HG03575 (cell line): Measurements from ENCODE around the gene MTHFD1L.

Source experiments
- ATAC-seq: cut with Tn5 transposase; IDR thresholded peaks from one replicate; pipeline ENCODE4 v1.9.1; 2021; ENCODE audit not compliant: unreplicated experiment, insufficient number of reproducible peaks, low FRiP score; ENCODE audit errors: extremely low read depth

Gene MTHFD1L

GRCh38 chr6:150971219-150971618 lies 105.7 kb downstream of the MTHFD1L start:
- ATAC-seq = no peak

- ATAC-seq = no peak
These were observed 109.6 kb downstream of the MTHFD1L start for GRCh38 chr6:150975136-150975535.

DNA sequence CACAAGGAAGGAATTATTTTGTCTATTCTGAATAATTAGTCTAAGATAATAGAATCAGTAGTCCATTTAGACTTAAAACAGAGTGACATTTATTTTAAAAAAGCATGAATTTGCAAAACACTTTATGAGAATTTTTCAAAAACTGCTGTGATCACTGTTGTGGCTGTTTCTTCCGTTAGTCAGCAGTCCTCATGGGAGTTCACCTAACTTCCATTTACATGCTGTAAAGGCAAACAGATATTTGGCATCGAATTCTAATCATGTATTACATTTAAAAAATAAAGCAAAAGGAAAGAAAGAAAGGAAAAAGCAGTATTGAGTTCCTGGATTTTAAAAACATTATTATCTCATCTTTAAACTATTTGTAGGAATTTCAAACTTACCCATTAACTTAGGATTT lies 111.8 kb downstream of the MTHFD1L start:
- no peak for ATAC-seq

- no peak for ATAC-seq
These were observed 113.1 kb downstream of the MTHFD1L start for GRCh38 chr6:150978624-150979023.

GRCh38 chr6:150979826-150980350 lies 114.4 kb downstream of the MTHFD1L start:
- no peak for ATAC-seq

DNA sequence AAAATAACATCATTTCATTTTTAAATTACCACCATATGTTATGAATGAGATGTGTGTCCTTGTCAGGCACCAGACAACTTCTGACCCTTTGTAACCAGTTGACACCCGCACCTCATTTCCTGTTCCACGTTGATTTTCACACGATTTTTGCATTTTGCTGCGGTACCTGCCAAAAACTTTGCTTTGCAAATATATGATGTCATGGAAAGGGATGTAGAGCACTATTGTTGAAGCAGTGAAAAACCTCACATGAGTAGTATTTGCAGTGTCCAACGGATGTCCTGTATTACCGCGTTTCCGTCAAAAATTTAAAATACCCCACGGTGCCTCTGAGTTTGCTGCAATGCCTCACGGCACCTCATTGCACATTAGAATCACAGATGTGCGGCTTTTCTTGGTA lies 115.6 kb downstream of the MTHFD1L start:
- ATAC-seq = peak; percentile 63

GRCh38 chr6:150981669-150982068 lies 116.2 kb downstream of the MTHFD1L start:
- no peak for ATAC-seq

DNA sequence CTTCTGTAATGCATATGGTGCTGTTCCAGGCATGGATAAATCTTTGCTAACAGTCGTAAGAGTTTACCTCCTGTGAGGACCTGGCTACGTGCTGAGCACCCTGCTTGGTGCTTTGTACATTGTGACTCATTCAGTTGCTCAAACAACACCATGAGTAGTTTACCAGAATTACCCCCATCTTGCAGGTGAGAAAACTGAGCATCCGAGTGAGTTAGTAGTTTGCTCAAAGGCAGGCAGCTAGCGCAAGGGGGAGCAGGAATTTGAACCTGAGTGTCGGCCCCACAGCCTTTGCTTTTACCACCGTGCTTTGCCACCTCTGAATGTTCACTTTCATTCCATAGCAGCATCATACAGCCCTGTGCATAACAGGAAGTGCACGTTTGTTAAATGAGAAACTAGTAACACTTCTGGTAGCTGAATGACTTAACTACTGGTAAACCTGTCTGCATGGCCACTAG lies 121.9 kb downstream of the MTHFD1L start:
- no peak for ATAC-seq

GRCh38 chr6:150987855-150988464 lies 122.5 kb downstream of the MTHFD1L start:
- ATAC-seq = no peak

GRCh38 chr6:150991487-150991886 lies 126.0 kb downstream of the MTHFD1L start:
- no peak for ATAC-seq

GRCh38 chr6:150992262-150992661 lies 126.8 kb downstream of the MTHFD1L start:
- ATAC-seq = no peak

GRCh38 chr6:150992703-150993102 lies 127.2 kb downstream of the MTHFD1L start:
- no peak for ATAC-seq

- ATAC-seq = no peak
These were observed 127.8 kb downstream of the MTHFD1L start for GRCh38 chr6:150993253-150993652.

DNA sequence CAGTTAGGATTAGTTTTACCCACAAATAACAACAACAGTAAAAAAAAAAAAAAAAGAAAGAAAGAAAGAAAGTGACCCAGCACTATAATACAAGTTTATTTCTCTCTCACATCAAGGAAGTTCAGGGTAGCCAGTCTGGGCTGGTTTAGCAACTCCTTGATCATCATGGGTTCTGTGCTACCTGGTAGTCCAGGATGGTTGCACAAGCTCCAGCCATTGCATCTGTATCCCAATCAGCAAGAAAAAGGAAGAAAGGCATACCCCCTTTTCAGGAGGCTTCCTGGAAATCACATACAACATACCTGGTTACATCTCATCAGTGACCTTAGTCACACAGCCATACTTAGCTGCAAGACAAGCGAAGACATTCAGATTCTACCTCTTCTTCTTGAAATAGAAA lies 128.5 kb downstream of the MTHFD1L start:
- no peak for ATAC-seq

- ATAC-seq = no peak
These were observed 131.5 kb downstream of the MTHFD1L start for GRCh38 chr6:150996968-150997367.

- ATAC-seq = no peak
These were observed 133.6 kb downstream of the MTHFD1L start for GRCh38 chr6:150999107-150999506.

GRCh38 chr6:150999576-150999975 lies 134.1 kb downstream of the MTHFD1L start:
- ATAC-seq = no peak

GRCh38 chr6:151001387-151002056 lies 136.0 kb downstream of the MTHFD1L start:
- peak; percentile 59 for ATAC-seq

- no peak for ATAC-seq
These were observed 136.6 kb downstream of the MTHFD1L start for GRCh38 chr6:151002057-151002450.

DNA sequence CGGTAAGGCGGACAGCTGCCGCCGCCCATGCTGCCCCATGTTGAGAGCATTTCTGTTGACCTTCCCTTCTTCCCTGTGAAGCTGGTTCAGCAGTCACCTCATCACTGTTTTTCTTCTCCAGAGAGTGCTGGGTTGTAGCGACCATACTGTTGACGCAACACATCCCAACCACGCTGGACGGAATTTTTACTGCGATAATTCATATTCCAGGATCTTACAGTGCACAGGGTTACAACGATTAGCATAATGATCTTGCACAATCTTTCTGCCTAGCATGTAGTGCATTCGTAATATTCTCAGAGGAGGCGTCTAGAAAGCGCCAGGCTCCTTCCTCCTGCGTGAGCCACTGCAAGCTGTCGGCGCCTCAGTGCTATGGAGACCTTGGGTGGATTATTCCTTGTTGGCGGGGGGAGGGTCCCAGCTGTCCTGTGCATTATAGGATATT lies 137.0 kb downstream of the MTHFD1L start:
- no peak for ATAC-seq
